ENCODE measurements around the gene CASQ2.

CASQ2 gene

GRCh38 chr1:115727706-115728249 lies 40.7 kb downstream of the CASQ2 start:
- DNase-seq: no peak

- no peak for DNase-seq
These were observed 41.9 kb downstream of the CASQ2 start for GRCh38 chr1:115726570-115726969.

GRCh38 chr1:115726161-115726560 lies 42.4 kb downstream of the CASQ2 start:
- DNase-seq: no peak

GRCh38 chr1:115725600-115725999 lies 42.9 kb downstream of the CASQ2 start:
- DNase-seq: no peak

- DNase-seq: no peak
These were observed 44.8 kb downstream of the CASQ2 start for GRCh38 chr1:115723756-115724155.

- DNase-seq: no peak
These were observed 46.3 kb downstream of the CASQ2 start for GRCh38 chr1:115722221-115722620.

GRCh38 chr1:115719285-115719684 lies 49.2 kb downstream of the CASQ2 start:
- no peak for DNase-seq

- DNase-seq: no peak
These were observed 50.3 kb downstream of the CASQ2 start for GRCh38 chr1:115718011-115718754.

GRCh38 chr1:115717541-115717940 lies 51.0 kb downstream of the CASQ2 start:
- DNase-seq: peak; percentile 4

GRCh38 chr1:115714572-115715141 lies 53.9 kb downstream of the CASQ2 start:
- peak; percentile 16 for DNase-seq

GRCh38 chr1:115713906-115714305 lies 54.6 kb downstream of the CASQ2 start:
- no peak for DNase-seq

- DNase-seq: no peak
These were observed 55.5 kb downstream of the CASQ2 start for GRCh38 chr1:115712911-115713609.

- DNase-seq: no peak
These were observed 57.5 kb downstream of the CASQ2 start for GRCh38 chr1:115710859-115711624.

GRCh38 chr1:115706587-115707425 lies 61.7 kb downstream of the CASQ2 start:
- peak; percentile 14 for DNase-seq

GRCh38 chr1:115705963-115706362 lies 62.6 kb downstream of the CASQ2 start:
- DNase-seq: no peak

GRCh38 chr1:115705085-115705951 lies 63.2 kb downstream of the CASQ2 start:
- DNase-seq: no peak

GRCh38 chr1:115702959-115703358 lies 65.6 kb downstream of the CASQ2 start:
- DNase-seq: no peak

GRCh38 chr1:115701090-115701489 lies 67.4 kb downstream of the CASQ2 start:
- DNase-seq: no peak

- DNase-seq: no peak
These were observed 70.9 kb downstream of the CASQ2 start for GRCh38 chr1:115697619-115698018.

- peak; percentile 74 for DNase-seq
These were observed 73.7 kb downstream of the CASQ2 start for GRCh38 chr1:115694805-115695204.

- DNase-seq: no peak
These were observed 76.3 kb downstream of the CASQ2 start for GRCh38 chr1:115692224-115692623.

Measured in NCI-H748 treated with DMSO at 0.1 percent for 48 hours (cell line).